Panc1 (cell line): ENCODE results near the gene PML. TPM values are rescaled to one million over a fixed set of nuclear protein-coding genes. Genes with fewer than 3 reads are reported as not detected.

Source experiments
- ATAC-seq: fragments of 200-7000 bp; cut with Tn5 transposase; 2 replicates; pipeline ENCODE4 v1.9.1; 2020; ENCODE audit warnings: mild to moderate bottlenecking, moderate library complexity
- BruUV-seq: library from RNA; stranded (reverse); fragments of 400-500 nt; replicated peaks from 2 replicates; lab custom pipeline; 2021; lab: Mats Ljungman, UMichigan
- CTCF ChIA-PET: fragments of 300-600 bp; sonication (Branson Sonifier 250); formaldehyde crosslinking; loops from one replicate; lab custom pipeline; 2022; ENCODE audit warnings: antibody characterized with exemption; lab: Charles Lee
- POLR2A ChIA-PET: fragments of 300-600 bp; sonication (Branson Sonifier 250); formaldehyde crosslinking; loops from one replicate; lab custom pipeline; 2022; ENCODE audit warnings: antibody characterized with exemption; lab: Charles Lee
- DNase-seq: peaks from one replicate; pipeline ENCODE4 v3.0.0-alpha.2; 2010; ENCODE audit warnings: low read depth, low spot score
- H3K27ac ChIP-seq: 2 replicates; pipeline ENCODE4 v1.5.1; 2011; ENCODE audit warnings: mild to moderate bottlenecking, low read length, inconsistent platforms
- H3K27me3 ChIP-seq: fragments of 200-500 bp; sonication (Bioruptor generic); 2 replicates; pipeline ENCODE4 v1.6.0; 2014; ENCODE audit warnings: low read length, inconsistent platforms; ENCODE audit not compliant: control insufficient read depth, insufficient read depth
- H3K36me3 ChIP-seq: fragments of 200-500 bp; sonication (Bioruptor generic); 2 replicates; pipeline ENCODE4 v1.5.1; 2014; ENCODE audit warnings: inconsistent platforms, mild to moderate bottlenecking, low read length, moderate library complexity; ENCODE audit not compliant: control insufficient read depth, insufficient read depth
- H3K4me1 ChIP-seq: 2 replicates; pipeline ENCODE4 v1.5.1; 2011; ENCODE audit warnings: inconsistent platforms, mild to moderate bottlenecking, low read length, moderate library complexity; ENCODE audit not compliant: control insufficient read depth, insufficient read depth
- H3K4me3 ChIP-seq, 2 experiments: 2 replicates each; pipeline ENCODE4 v1.5.1; 2011 to 2012; ENCODE audit warnings: low read depth in 2 of 2, low read length in 2 of 2, mild to moderate bottlenecking in 2 of 2, inconsistent platforms in 1 of 2, moderate library complexity in 1 of 2
- H3K9me3 ChIP-seq: fragments of 200-500 bp; sonication (Bioruptor generic); 2 replicates; pipeline ENCODE4 v1.5.1; 2014; ENCODE audit warnings: low read depth, mild to moderate bottlenecking, inconsistent platforms, low read length, moderate library complexity; ENCODE audit not compliant: control insufficient read depth, insufficient read depth
- CTCF ChIP-seq: fragments of 450-650 bp; IDR thresholded peaks from 2 replicates; pipeline ENCODE4 v1.5.1; 2017; ENCODE audit warnings: mild to moderate bottlenecking
- POLR2AphosphoS5 ChIP-seq: IDR thresholded peaks from 2 replicates; pipeline ENCODE4 v1.6.1; 2012; ENCODE audit warnings: mild to moderate bottlenecking, low read depth, low read length, moderate library complexity
- REST ChIP-seq, 2 experiments: IDR thresholded peaks; 2 replicates each; pipeline ENCODE4 v1.6.1; 2011 to 2012; ENCODE audit warnings: low read depth in 2 of 2, control low read depth in 1 of 2, low read length in 1 of 2, mild to moderate bottlenecking in 1 of 2, moderate library complexity in 1 of 2; ENCODE audit not compliant: insufficient read depth in 1 of 2
- SIN3A ChIP-seq: IDR thresholded peaks from 2 replicates; pipeline ENCODE4 v1.6.1; 2012; ENCODE audit warnings: low read depth, mild to moderate bottlenecking, low read length, moderate library complexity, borderline replicate concordance; ENCODE audit not compliant: insufficient read depth
- TCF7L2 ChIP-seq: IDR thresholded peaks from 2 replicates; pipeline ENCODE4 v1.6.1; 2011; ENCODE audit warnings: mild to moderate bottlenecking, low read depth, low read length, inconsistent platforms
- in situ Hi-C: cut with HindIII; loops from 2 replicates; pipeline ENCODE4 v1.10.0; 2016; ENCODE audit warnings: low sequenced_read_pairs, low pct_unique_long_range_greater_than_20kb
- intact Hi-C: fragments of 100-400 bp; cut with micrococcal nuclease; formaldehyde crosslinking; loops from one replicate; pipeline ENCODE4 v1.10.0; 2022; ENCODE audit not compliant: unreplicated experiment
- total RNA-seq: library from RNA; stranded (reverse); gene quantifications from one replicate; pipeline ENCODE4 v1.2.1, GENCODE V29; 2021; ENCODE audit not compliant: unreplicated experiment

The PML gene
- total RNA-seq, 1 experiment from 2014 or later, result 52.2 TPM

GRCh38 chr15:74042603-74043424, 48.3 kb downstream of the PML start:
- no peak overlapping the region for H3K27ac ChIP-seq
- no TSS peak for BruUV-seq
- no peak for ATAC-seq
- in situ Hi-C loops, result no loop called here
- no peak overlapping the region for H3K4me3 ChIP-seq
- no peaks in the 10 kb centered on the region for H3K9me3 ChIP-seq
- TF ChIP-seq CTCF, result no peak
- TF ChIP-seq TCF7L2, result no peak
- no peak for TF ChIP-seq POLR2AphosphoS5
- ChIA-PET POLR2A (no interaction called here), CTCF (interaction anchor here (0.9 to 1.2 kb wide), 3 partner anchors 70 to 279 kb away, joined by 3 to 5 read pairs (median 4); no protein-coding TSS in a partner anchor)
- no peak for DNase-seq
- H3K36me3 ChIP-seq, result no peaks in the 10 kb centered on the region
- no peaks in the 10 kb centered on the region for H3K4me1 ChIP-seq
- intact Hi-C loops, result no loop called here
- no peaks in the 10 kb centered on the region for H3K27me3 ChIP-seq

- Histone ChIP-seq H3K27me3 (no peaks in the 10 kb centered on the region), H3K4me1 (no peaks in the 10 kb centered on the region), H3K4me3 (no peak overlapping the region), H3K36me3 (no peaks in the 10 kb centered on the region), H3K9me3 (no peaks in the 10 kb centered on the region), H3K27ac (no peak overlapping the region)
- no TSS peak for BruUV-seq
- DNase-seq, result no peak
- ChIA-PET POLR2A (interaction anchor here (0.6 kb wide), 1 partner anchor 298 kb away, joined by 5 read pairs; no protein-coding TSS in a partner anchor), CTCF (interaction anchor here (0.9 to 1.2 kb wide), 2 partner anchors 71 to 278 kb away, joined by 3 to 4 read pairs; no protein-coding TSS in a partner anchor)
- TF ChIP-seq CTCF (no peak), POLR2AphosphoS5 (no peak), REST (IDR thresholded peaks at IDR 0.05; ENCODE audit: insufficient read depth in 1 of 2, low read depth in 2 of 2, low read length in 1 of 2) (no peak), SIN3A (no peak), TCF7L2 (no peak)
- intact Hi-C loops (no loop called here), in situ Hi-C loops (no loop called here)
- ATAC-seq, result no peak
Observed at GRCh38 chr15:74043425-74044266, 49.1 kb downstream of the PML start.
